ENCODE data around the gene PHLDA3. TPM values are rescaled to one million over a fixed set of nuclear protein-coding genes. Genes with fewer than 3 reads are reported as not detected.

PHLDA3 gene
- 1.9 and 11.8 TPM in 2 replicates for total RNA-seq (ENCODE audit: low replicate concordance)

- Histone ChIP-seq H3K4me2 (peak within 1 kb of the TSS; percentile 95), H3K27me3 (peaks cover 50% of the 10 kb centered on the region), H3K36me3 (no peaks in the 10 kb centered on the region), H3K27ac (no peak within 1 kb of the TSS), H2AFZ (replicated peaks) (peak within 1 kb of the TSS; percentile 90), H3K79me2 (ENCODE audit: low read depth) (peaks cover 21% of the 10 kb centered on the region), H3K9ac (no peak within 1 kb of the TSS), H4K20me1 (ENCODE audit: low read depth) (peaks cover 17% of the 10 kb centered on the region), H3F3A (ENCODE audit: low read depth) (no peaks in the 10 kb centered on the region), H3K9me3 (ENCODE audit: low read depth) (no peaks in the 10 kb centered on the region), H3K4me1 (peaks cover 14% of the 10 kb centered on the region), H3K4me3 (peak within 1 kb of the TSS; percentile 68)
- Mint-ChIP-seq H3K4me3 (peak within 1 kb of the TSS; percentile 84), H3K4me1 (peaks cover 13% of the 10 kb centered on the region), H3K27me3 (ENCODE audit: insufficient read depth, low read depth) (peaks cover 55% of the 10 kb centered on the region), H3K9me3 (peaks cover 2% of the 10 kb centered on the region), H3K27ac (no peak within 1 kb of the TSS), H3K36me3 (no peaks in the 10 kb centered on the region)
- TF ChIP-seq EZH2phosphoT487 (IDR thresholded peaks at IDR 0.05) (peak; percentile 64), EZH2 (IDR thresholded peaks at IDR 0.05) (peak; percentile 52)
- TF ChIP-seq, protein P1, sequence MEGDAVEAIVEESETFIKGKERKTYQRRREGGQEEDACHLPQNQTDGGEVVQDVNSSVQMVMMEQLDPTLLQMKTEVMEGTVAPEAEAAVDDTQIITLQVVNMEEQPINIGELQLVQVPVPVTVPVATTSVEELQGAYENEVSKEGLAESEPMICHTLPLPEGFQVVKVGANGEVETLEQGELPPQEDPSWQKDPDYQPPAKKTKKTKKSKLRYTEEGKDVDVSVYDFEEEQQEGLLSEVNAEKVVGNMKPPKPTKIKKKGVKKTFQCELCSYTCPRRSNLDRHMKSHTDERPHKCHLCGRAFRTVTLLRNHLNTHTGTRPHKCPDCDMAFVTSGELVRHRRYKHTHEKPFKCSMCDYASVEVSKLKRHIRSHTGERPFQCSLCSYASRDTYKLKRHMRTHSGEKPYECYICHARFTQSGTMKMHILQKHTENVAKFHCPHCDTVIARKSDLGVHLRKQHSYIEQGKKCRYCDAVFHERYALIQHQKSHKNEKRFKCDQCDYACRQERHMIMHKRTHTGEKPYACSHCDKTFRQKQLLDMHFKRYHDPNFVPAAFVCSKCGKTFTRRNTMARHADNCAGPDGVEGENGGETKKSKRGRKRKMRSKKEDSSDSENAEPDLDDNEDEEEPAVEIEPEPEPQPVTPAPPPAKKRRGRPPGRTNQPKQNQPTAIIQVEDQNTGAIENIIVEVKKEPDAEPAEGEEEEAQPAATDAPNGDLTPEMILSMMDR (IDR thresholded peaks at IDR 0.05), result no peak
- peak; percentile 88 for DNase-seq (ENCODE audit: low spot score)
Measured at GRCh38 chr1:201468844-201469644, at the start of gene PHLDA3. TSS of gene PHLDA3 (minus strand) at chr1:201469188. CDS start at chr1:201468786, 402 bp downstream.

GRCh38 chr1:201518071-201518470 is 49.1 kb upstream of the PHLDA3 start:
- Histone ChIP-seq H3K4me2 (no peak overlapping the region), H3K27me3 (no peaks in the 10 kb centered on the region), H3K79me2 (ENCODE audit: low read depth) (no peaks in the 10 kb centered on the region), H3K4me1 (no peaks in the 10 kb centered on the region), H3K27ac (no peak overlapping the region), H3K4me3 (no peak overlapping the region), H2AFZ (replicated peaks) (no peak overlapping the region), H4K20me1 (ENCODE audit: low read depth) (no peaks in the 10 kb centered on the region), H3K36me3 (no peaks in the 10 kb centered on the region), H3K9ac (no peak overlapping the region), H3F3A (ENCODE audit: low read depth) (no peaks in the 10 kb centered on the region), H3K9me3 (ENCODE audit: low read depth) (no peaks in the 10 kb centered on the region)
- Mint-ChIP-seq H3K27me3 (ENCODE audit: insufficient read depth, low read depth) (peaks cover 3% of the 10 kb centered on the region), H3K9me3 (no peaks in the 10 kb centered on the region), H3K4me1 (peaks cover 1% of the 10 kb centered on the region), H3K27ac (no peak overlapping the region), H3K36me3 (no peaks in the 10 kb centered on the region), H3K4me3 (no peak overlapping the region)
- DNase-seq (ENCODE audit: low spot score), result no peak
- TF ChIP-seq EZH2phosphoT487 (IDR thresholded peaks at IDR 0.05), result no peak
- TF ChIP-seq, protein P1 (IDR thresholded peaks at IDR 0.05), result no peak

- Mint-ChIP-seq H3K4me1 (peaks cover 5% of the 10 kb centered on the region), H3K9me3 (no peaks in the 10 kb centered on the region), H3K27me3 (ENCODE audit: insufficient read depth, low read depth) (peaks cover 5% of the 10 kb centered on the region)
Measured at GRCh38 chr1:201517631-201518030, 48.6 kb upstream of the PHLDA3 start.

More at GRCh38 chr1:201517631-201518030, 48.6 kb upstream of the PHLDA3 start:
- H3K4me3 ChIP-seq, result no peak overlapping the region
- no peaks in the 10 kb centered on the region for H3K79me2 ChIP-seq (ENCODE audit: low read depth)
- H3K27ac ChIP-seq, result no peak overlapping the region
- H3K4me1 ChIP-seq, result no peaks in the 10 kb centered on the region
- H3K36me3 ChIP-seq, result no peaks in the 10 kb centered on the region
- no peak overlapping the region for H2AFZ ChIP-seq (replicated peaks)
- H3K36me3 Mint-ChIP-seq, result no peaks in the 10 kb centered on the region
- H3K9me3 ChIP-seq (ENCODE audit: low read depth), result no peaks in the 10 kb centered on the region
- H4K20me1 ChIP-seq (ENCODE audit: low read depth), result no peaks in the 10 kb centered on the region
- H3K27ac Mint-ChIP-seq, result no peak overlapping the region
- no peak overlapping the region for H3K4me2 ChIP-seq
- no peak for DNase-seq (ENCODE audit: low spot score)
- H3K27me3 ChIP-seq, result no peaks in the 10 kb centered on the region
- H3K9ac ChIP-seq, result no peak overlapping the region
- H3F3A ChIP-seq (ENCODE audit: low read depth), result no peaks in the 10 kb centered on the region
- no peak for TF ChIP-seq EZH2phosphoT487 (IDR thresholded peaks at IDR 0.05)
- TF ChIP-seq, protein P1 (IDR thresholded peaks at IDR 0.05), result no peak
- TF ChIP-seq EZH2 (IDR thresholded peaks at IDR 0.05), result no peak
- H3K4me3 Mint-ChIP-seq, result no peak overlapping the region

All from neural progenitor cell (in vitro differentiated cells).